ENCODE results near the gene LRRC49. TPM values are rescaled to one million over a fixed set of nuclear protein-coding genes. Genes with fewer than 3 reads are reported as not detected.

The LRRC49 gene
- total RNA-seq, 1 experiment from 2014 or later: 7.4 TPM

GRCh38 chr15:70892002-70892911, at the start of gene LRRC49, which contains the start of gene THAP10 (continued):
- TF ChIP-seq, protein P1, sequence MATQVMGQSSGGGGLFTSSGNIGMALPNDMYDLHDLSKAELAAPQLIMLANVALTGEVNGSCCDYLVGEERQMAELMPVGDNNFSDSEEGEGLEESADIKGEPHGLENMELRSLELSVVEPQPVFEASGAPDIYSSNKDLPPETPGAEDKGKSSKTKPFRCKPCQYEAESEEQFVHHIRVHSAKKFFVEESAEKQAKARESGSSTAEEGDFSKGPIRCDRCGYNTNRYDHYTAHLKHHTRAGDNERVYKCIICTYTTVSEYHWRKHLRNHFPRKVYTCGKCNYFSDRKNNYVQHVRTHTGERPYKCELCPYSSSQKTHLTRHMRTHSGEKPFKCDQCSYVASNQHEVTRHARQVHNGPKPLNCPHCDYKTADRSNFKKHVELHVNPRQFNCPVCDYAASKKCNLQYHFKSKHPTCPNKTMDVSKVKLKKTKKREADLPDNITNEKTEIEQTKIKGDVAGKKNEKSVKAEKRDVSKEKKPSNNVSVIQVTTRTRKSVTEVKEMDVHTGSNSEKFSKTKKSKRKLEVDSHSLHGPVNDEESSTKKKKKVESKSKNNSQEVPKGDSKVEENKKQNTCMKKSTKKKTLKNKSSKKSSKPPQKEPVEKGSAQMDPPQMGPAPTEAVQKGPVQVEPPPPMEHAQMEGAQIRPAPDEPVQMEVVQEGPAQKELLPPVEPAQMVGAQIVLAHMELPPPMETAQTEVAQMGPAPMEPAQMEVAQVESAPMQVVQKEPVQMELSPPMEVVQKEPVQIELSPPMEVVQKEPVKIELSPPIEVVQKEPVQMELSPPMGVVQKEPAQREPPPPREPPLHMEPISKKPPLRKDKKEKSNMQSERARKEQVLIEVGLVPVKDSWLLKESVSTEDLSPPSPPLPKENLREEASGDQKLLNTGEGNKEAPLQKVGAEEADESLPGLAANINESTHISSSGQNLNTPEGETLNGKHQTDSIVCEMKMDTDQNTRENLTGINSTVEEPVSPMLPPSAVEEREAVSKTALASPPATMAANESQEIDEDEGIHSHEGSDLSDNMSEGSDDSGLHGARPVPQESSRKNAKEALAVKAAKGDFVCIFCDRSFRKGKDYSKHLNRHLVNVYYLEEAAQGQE (IDR thresholded peaks at IDR 0.05; ENCODE audit: low read depth): no peak
- TF ChIP-seq JUND (IDR thresholded peaks at IDR 0.05): no peak
- no peak for TF ChIP-seq FOSL1 (IDR thresholded peaks at IDR 0.05; ENCODE audit: low read depth)
- no peak for TF ChIP-seq EZH2phosphoT487 (IDR thresholded peaks at IDR 0.05; ENCODE audit: borderline replicate concordance)
- peak; percentile 88 for TF ChIP-seq TCF7L2 (IDR thresholded peaks at IDR 0.05; ENCODE audit: borderline replicate concordance, extremely low read depth, insufficient read depth, insufficient read length)

- RAD21 ChIA-PET (ENCODE audit: low non-redundant PET in 1 of 2, low total read pairs in 2 of 2, uncharacterized antibody in 2 of 2, unreplicated experiment in 2 of 2): no interaction called here
- Histone ChIP-seq H3K9ac (ENCODE audit: low read length) (no peak overlapping the region), H3K9me2 (ENCODE audit: insufficient read depth) (no peaks in the 10 kb centered on the region), H3K4me3 (replicated peaks in 1 of 2; ENCODE audit: low read depth in 1 of 2, low read length in 2 of 2) (no peak overlapping the region), H2AFZ (ENCODE audit: low read depth, low read length, poor library complexity, severe bottlenecking) (no peak overlapping the region), H3K4me1 (ENCODE audit: control insufficient read depth in 1 of 2, insufficient read depth in 2 of 2, low read length in 2 of 2) (no peaks in the 10 kb centered on the region), H3K9me3 (ENCODE audit: control insufficient read depth in 1 of 2, insufficient read depth in 1 of 2, low read depth in 1 of 2, low read length in 2 of 2) (no peaks in the 10 kb centered on the region), H3K4me2 (ENCODE audit: low read length) (no peak overlapping the region), H3K79me2 (ENCODE audit: insufficient read depth, low read length) (no peaks in the 10 kb centered on the region), H3K36me3 (ENCODE audit: control insufficient read depth in 1 of 2, insufficient read depth in 2 of 2, low read length in 2 of 2) (0 out of 4 replicates have a peak, but pooled peaks cover 0 to under 1% of the 10 kb centered on the region in 2 experiments), H4K20me1 (ENCODE audit: insufficient read depth) (no peaks in the 10 kb centered on the region), H3K27ac (ENCODE audit: low read depth, low read length) (no peak overlapping the region), H3K27me3 (ENCODE audit: insufficient read depth, low read length) (no peaks in the 10 kb centered on the region)
- POLR2A ChIA-PET: interaction anchor here (1.1 kb wide), 1 partner anchor 12 kb away, joined by 3 read pairs; no protein-coding TSS in a partner anchor
- ATAC-seq (no peak), DNase-seq (ENCODE audit: low read depth, low spot score) (no peak)
- intact Hi-C loops (cut with micrococcal nuclease): no loop called here
- CTCF ChIA-PET: interaction anchor here (1.0 to 1.2 kb wide), 2 partner anchors 9 to 22 kb away, joined by 3 to 4 read pairs; no protein-coding TSS in a partner anchor
- no TSS peak for BruUV-seq (replicated peaks)
- TF ChIP-seq ZFX (IDR thresholded peaks at IDR 0.05) (no peak), EGR1 (IDR thresholded peaks at IDR 0.05; ENCODE audit: low read depth) (no peak), ELF1 (IDR thresholded peaks at IDR 0.05; ENCODE audit: borderline replicate concordance, low read depth) (no peak), SRF (IDR thresholded peaks at IDR 0.05; ENCODE audit: low read depth) (no peak), CBX3 (IDR thresholded peaks at IDR 0.05; ENCODE audit: low read depth) (no peak), EZH2phosphoT487 (IDR thresholded peaks at IDR 0.05; ENCODE audit: borderline replicate concordance) (no peak), YY1 (IDR thresholded peaks at IDR 0.05; ENCODE audit: extremely low read depth, insufficient replicate concordance, low read depth, low read length) (no peak), ATF3 (IDR thresholded peaks at IDR 0.05) (no peak), ZNF274 (IDR thresholded peaks at IDR 0.05; ENCODE audit: low read depth, low read length) (no peak), JUND (IDR thresholded peaks at IDR 0.05) (no peak), SP1 (IDR thresholded peaks at IDR 0.05; ENCODE audit: low read depth) (no peak)
- TF ChIP-seq, protein P1 (IDR thresholded peaks at IDR 0.05; ENCODE audit: low read depth): no peak
These were observed 46.8 kb upstream of the LRRC49 start for GRCh38 chr15:70845602-70846360.
